ENCODE measurements around the gene FAS. TPM values are rescaled to one million over a fixed set of nuclear protein-coding genes. Genes with fewer than 3 reads are reported as not detected.

Gene FAS
- polyA plus RNA-seq, 3 donors from 2014 or later: 9.7 to 14.3 (median 11.1) TPM

DNA sequence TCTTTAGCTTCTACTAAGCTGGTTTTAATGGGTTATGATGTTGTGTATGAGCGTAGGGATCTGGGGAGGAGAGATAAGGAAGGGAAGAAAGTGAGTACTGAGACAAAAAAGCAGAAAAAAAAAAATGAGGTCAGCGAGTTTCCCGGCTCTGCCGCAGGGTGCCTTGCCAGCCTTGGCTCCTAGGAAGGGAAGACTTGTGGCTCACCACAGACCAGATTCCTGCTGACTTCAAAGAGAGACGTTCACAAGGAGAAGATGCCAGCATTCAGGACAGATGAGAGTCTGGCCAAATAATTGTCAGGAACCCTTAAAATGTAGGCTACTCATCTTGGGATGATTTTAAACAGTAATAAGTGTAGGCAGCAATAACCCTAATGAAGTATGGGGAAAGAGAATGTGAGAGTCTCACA, 11.4 kb upstream of the FAS start:
- H3K27ac Mint-ChIP-seq: no peak overlapping the region
- H3K9me3 Mint-ChIP-seq: no peaks in the 10 kb centered on the region
- H3K36me3 Mint-ChIP-seq: peaks cover 0 to 4% (median 3%) of the 10 kb centered on the region in 3 donors
- no peak for DNase-seq
- H3K27me3 Mint-ChIP-seq (ENCODE audit: low read depth in 3 of 3): peaks cover 0 to 6% (median 0%) of the 10 kb centered on the region in 3 donors
- no peak overlapping the region for H3K4me3 Mint-ChIP-seq
- peaks cover 15 to 20% of the 10 kb centered on the region in 2 donors for H3K4me1 Mint-ChIP-seq

DNA sequence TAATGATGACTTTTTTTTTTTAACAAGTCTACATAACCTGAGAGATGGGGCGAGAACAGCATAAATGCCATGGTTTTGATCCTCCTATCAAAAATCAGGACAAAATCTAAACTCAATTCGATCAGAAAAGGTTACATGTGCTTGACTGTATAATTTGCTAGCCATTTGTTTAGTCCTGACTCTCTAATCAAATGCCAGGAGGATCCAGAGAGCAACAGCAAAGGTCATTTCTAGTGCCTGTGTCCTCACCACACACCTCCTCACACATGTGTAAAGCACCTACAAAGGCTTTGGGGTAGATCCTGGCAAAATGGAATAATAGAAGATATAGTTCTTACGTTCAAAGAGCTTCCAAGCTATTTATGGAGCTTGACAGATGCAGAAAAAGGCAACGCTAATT, 11.0 kb upstream of the FAS start:
- H3K27ac Mint-ChIP-seq: no peak overlapping the region
- H3K4me1 Mint-ChIP-seq: peaks cover 12 to 18% of the 10 kb centered on the region in 2 donors
- peaks cover 0 to 6% (median 0%) of the 10 kb centered on the region in 3 donors for H3K27me3 Mint-ChIP-seq (ENCODE audit: low read depth in 3 of 3)
- no peak for DNase-seq
- peaks cover 0 to 4% (median 3%) of the 10 kb centered on the region in 3 donors for H3K36me3 Mint-ChIP-seq
- H3K9me3 Mint-ChIP-seq: no peaks in the 10 kb centered on the region
- H3K4me3 Mint-ChIP-seq: no peak overlapping the region

DNA sequence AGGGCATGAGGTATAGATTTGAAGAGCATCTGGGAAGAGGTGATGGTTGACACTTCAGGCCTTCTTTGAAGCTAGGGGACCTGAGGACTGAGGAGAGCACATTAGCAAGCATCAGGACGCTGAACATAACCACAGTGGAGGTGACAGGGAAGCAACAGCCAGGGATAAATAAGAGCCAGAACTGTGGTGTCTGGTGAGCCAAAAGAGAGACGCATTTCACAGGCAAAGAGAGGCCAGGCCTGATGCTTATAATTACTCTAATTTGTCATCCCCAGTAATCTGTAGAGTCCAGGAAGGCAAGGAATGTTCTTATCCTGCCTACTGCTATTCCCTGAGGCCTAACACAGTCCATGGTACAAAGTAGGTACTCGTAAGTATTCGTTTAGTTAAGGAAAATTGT, 10.4 kb upstream of the FAS start:
- Mint-ChIP-seq H3K4me3 (no peak overlapping the region), H3K36me3 (peaks cover 0 to 3% (median 0%) of the 10 kb centered on the region in 3 donors), H3K27me3 (ENCODE audit: low read depth in 3 of 3) (peaks cover 0 to 2% (median 0%) of the 10 kb centered on the region in 3 donors), H3K4me1 (peaks cover 6 to 12% of the 10 kb centered on the region in 2 donors), H3K9me3 (no peaks in the 10 kb centered on the region), H3K27ac (no peak overlapping the region)
- no peak for DNase-seq

DNA sequence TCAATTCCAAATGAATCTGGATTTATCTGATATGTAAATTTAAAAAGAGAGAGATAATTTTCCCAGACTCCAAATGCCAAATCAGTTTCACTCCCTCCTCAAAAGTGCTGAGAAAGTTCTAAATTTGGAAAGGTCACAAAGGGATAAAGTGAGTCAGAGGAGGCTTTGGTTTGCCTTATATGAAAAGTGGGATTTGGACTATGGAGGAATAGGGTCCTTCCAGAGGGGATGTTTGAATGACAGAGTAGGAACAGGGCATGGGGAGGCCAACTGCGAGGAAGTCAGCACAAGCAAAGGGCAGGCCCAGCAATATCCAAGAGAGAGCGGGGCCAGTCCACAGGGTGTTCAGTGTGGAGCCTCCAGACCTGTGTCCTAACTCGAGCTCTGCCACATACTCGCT, 9.8 kb upstream of the FAS start:
- H3K36me3 Mint-ChIP-seq: peaks cover 0 to 3% (median 0%) of the 10 kb centered on the region in 3 donors

DNA sequence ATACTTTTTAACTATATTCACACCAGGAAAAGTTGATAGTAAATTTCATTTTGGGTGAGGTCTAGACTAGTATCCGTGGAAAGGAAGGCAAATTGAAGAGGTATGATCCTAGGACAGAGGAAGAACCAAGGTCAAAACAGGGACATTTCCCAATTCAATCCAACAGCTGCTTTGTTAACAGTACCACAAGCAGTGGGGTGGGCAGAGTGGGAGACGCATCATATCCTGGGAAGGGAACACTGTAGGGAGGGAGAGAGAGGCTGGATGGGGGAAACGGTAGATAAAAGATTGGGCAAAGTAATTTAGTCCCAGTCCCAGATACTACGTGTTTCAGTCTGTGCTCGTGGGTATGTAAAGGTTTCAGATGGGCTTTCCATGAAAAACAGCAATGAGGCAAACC, 9.2 kb upstream of the FAS start:
- no peak overlapping the region for H3K4me3 Mint-ChIP-seq
- peaks cover 0 to 4% (median 1%) of the 10 kb centered on the region in 3 donors for H3K27me3 Mint-ChIP-seq (ENCODE audit: low read depth in 3 of 3)
- peaks cover 2 to 5% (median 2%) of the 10 kb centered on the region in 3 donors for H3K36me3 Mint-ChIP-seq
- H3K4me1 Mint-ChIP-seq: peaks cover 4 to 10% of the 10 kb centered on the region in 2 donors
- peaks cover 0 to 3% (median 2%) of the 10 kb centered on the region in 6 donors for H3K9me3 Mint-ChIP-seq
- DNase-seq: no peak
- H3K27ac Mint-ChIP-seq: no peak overlapping the region

More for the DNA sequence above, 9.8 kb upstream of the FAS start:
- Mint-ChIP-seq H3K4me3 (no peak overlapping the region), H3K9me3 (no peaks in the 10 kb centered on the region), H3K4me1 (peaks cover under 1 to 6% of the 10 kb centered on the region in 2 donors), H3K27me3 (ENCODE audit: low read depth in 3 of 3) (peaks cover 0 to 2% (median 0%) of the 10 kb centered on the region in 3 donors), H3K27ac (no peak overlapping the region)
- DNase-seq: no peak

DNA sequence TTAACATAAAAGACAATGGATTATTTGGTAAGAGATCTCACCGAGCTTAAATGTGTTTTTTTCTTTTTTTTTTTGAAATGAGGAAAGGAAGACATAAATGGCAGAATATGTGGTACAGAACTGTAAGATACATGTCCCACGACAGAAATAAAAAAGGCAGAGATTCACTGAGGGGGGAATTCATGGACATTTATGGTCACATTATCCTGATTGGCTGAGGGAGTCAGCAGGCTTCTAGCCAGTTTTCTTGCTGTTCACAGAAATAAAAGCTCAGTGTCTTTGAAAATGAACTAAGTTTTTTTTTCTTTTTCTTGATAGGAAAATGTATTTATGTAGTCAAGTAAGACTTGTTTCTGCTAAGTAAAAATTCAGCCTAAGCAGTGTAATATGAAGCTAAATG, 8.2 kb upstream of the FAS start:
- Mint-ChIP-seq H3K4me3 (no peak overlapping the region), H3K4me1 (peaks cover 8 to 19% of the 10 kb centered on the region in 2 donors), H3K27me3 (ENCODE audit: low read depth in 3 of 3) (peaks cover 0 to 5% (median 3%) of the 10 kb centered on the region in 3 donors), H3K36me3 (peaks cover 3 to 6% (median 4%) of the 10 kb centered on the region in 3 donors), H3K9me3 (peaks cover 0 to 5% (median 4%) of the 10 kb centered on the region in 6 donors), H3K27ac (peak overlapping the region in 1 of 6 donors; percentile 8)
- DNase-seq: no peak

DNA sequence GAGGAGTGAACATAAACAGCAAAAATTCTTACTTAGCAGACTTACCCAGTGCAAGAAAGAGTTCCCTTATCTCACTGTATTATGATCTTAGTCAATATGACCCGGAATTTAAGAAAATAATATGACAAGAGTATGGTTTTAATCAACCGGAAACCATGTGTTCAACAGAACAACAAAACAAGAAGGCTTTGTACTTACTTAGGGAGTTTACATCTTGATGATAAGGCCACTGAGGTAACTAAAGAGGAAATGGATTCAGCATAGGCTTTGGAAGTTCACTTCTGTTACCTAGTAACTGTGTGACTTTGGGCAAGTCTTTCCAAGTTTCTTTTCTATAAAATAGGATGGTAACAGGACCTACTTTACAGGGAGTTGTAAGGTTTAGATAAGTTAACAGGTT, 7.4 kb upstream of the FAS start:
- Mint-ChIP-seq H3K9me3 (peaks cover 0 to 5% (median 4%) of the 10 kb centered on the region in 6 donors), H3K4me3 (no peak overlapping the region), H3K36me3 (peaks cover 3 to 6% (median 4%) of the 10 kb centered on the region in 3 donors), H3K27ac (no peak overlapping the region), H3K27me3 (ENCODE audit: low read depth in 3 of 3) (peaks cover 0 to 5% (median 3%) of the 10 kb centered on the region in 3 donors), H3K4me1 (peaks cover 16 to 27% of the 10 kb centered on the region in 2 donors)
- DNase-seq: no peak

DNA sequence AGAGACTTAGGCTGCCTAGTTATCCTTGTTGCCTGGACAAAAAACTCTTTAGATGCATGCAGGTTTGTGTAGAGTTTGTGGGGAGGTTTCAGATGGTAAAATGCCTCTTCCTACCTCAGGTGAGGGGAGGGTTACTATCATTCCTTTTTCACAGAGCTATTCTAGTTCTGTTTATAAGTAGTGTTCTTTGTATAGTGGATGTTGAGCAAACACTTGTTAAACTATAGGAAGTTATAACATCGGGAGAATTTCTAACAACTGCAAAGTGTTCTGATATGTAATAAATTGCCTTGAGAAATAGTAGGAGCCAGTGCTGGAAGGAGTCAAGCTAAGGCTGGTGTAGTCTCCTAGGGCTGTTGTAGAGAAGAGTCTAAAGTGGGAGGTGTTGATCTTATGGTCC, 6.7 kb upstream of the FAS start:
- Mint-ChIP-seq H3K4me3 (no peak overlapping the region), H3K27me3 (ENCODE audit: low read depth in 3 of 3) (peaks cover 0 to 5% (median 3%) of the 10 kb centered on the region in 3 donors), H3K9me3 (peaks cover 0 to 5% (median 4%) of the 10 kb centered on the region in 6 donors), H3K27ac (peak overlapping the region in 3 of 6 donors; percentile 14 to 35 (median 17)), H3K4me1 (peaks cover 17 to 34% of the 10 kb centered on the region in 2 donors), H3K36me3 (peaks cover 3 to 6% (median 4%) of the 10 kb centered on the region in 3 donors)
- DNase-seq: no peak

DNA sequence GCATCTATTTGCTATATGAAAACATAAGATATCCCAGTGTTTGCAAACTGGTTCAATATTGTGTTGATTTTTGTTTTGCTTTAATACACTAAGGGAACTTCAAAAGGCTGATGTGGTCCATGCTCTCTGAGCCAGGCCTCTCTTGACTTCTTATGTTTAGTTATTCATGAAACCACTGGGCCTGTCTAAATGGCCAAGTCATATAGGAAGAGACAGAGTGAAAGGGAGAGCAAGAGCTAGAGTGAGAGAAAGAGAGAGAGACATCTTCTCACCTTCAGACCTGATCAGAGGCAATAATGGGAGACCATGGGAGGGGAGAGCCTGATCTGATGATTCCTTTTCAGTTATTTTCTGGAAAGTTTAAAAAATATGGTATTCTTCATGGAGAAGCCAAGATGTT, 6.1 kb upstream of the FAS start:
- H3K27ac Mint-ChIP-seq: peak overlapping the region in 4 of 6 donors; percentile 4 to 64 (median 14)
- DNase-seq: no peak
- H3K4me1 Mint-ChIP-seq: peaks cover 23 to 35% of the 10 kb centered on the region in 2 donors
- peaks cover 3 to 4% (median 3%) of the 10 kb centered on the region in 3 donors for H3K36me3 Mint-ChIP-seq
- H3K27me3 Mint-ChIP-seq (ENCODE audit: low read depth in 3 of 3): peaks cover 0 to 6% (median 3%) of the 10 kb centered on the region in 3 donors
- H3K9me3 Mint-ChIP-seq: peaks cover 0 to 5% (median 4%) of the 10 kb centered on the region in 6 donors
- no peak overlapping the region for H3K4me3 Mint-ChIP-seq

DNA sequence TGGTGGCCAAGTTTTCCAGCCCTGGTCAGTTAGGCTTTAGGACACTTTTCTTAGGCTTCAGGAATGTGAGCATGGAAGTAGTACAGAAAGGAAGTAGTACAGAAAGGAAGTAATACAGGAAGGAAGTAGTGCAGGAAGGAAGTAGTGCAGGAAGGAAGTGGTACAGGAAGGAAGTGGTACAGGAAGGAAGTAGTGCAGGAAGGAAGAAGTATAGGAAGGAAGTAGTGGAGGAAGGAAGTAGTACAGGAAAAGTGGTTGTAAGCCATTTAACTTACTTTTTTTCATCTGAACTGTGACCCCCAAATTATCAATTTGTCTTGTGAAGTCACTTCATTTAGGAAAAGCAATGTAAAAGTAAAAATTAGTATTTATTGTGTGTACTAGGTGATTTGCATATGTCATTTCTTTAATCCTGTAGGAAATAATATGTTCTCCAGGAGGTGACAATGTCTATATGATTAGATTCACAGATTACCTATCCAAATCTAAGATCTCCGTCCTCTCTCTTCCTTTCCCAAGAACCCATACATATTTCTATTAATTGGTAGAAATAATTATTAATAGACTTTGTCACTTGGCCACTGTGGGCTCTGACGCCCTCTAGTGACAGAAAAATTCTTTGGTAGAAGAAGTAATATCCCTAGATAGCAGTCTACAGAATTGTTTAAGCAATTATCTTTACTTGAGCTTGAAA, 3.9 kb upstream of the FAS start:
- peak in 1 of 3 donors; percentile 23 for DNase-seq
- Mint-ChIP-seq H3K4me3 (peak overlapping the region in 4 of 5 donors; percentile 1 to 48 (median 18)), H3K27ac (peak overlapping the region in 5 of 6 donors; percentile 52 to 81 (median 73)), H3K4me1 (peaks cover 41 to 52% of the 10 kb centered on the region in 2 donors), H3K9me3 (peaks cover 0 to 5% (median 4%) of the 10 kb centered on the region in 6 donors), H3K27me3 (ENCODE audit: low read depth in 3 of 3) (peaks cover 0 to 9% (median 3%) of the 10 kb centered on the region in 3 donors), H3K36me3 (peaks cover 3 to 10% (median 4%) of the 10 kb centered on the region in 3 donors)

DNA sequence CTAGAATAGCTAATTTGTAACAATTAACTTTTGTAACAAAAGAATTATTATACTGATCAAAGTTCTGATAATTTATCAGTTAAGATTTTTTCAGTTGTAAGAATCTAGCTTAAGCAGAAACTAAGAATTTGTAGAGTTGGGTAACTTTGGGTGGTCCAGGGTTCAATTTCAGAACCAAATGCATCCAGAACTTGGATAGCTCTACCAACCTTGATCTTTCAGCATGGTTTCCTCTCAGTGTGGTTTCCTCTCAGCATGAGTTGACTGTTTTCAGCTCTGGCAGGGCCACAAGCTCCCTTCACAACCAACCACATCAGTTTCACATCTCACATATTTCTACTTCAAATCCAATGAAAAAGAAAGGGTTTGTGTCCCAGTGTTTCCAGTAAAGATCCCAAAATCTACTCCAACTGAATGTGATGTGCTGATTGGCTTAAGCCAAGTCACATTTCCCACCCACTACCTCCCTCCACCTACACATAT, 3.3 kb upstream of the FAS start:
- peak overlapping the region in 2 of 5 donors; percentile 34 to 42 for H3K4me3 Mint-ChIP-seq
- peaks cover 3 to 10% (median 4%) of the 10 kb centered on the region in 3 donors for H3K36me3 Mint-ChIP-seq
- peak overlapping the region in 5 of 6 donors; percentile 11 to 77 (median 65) for H3K27ac Mint-ChIP-seq
- no peak for DNase-seq
- H3K4me1 Mint-ChIP-seq: peaks cover 47 to 58% of the 10 kb centered on the region in 2 donors
- H3K9me3 Mint-ChIP-seq: peaks cover 0 to 5% (median 4%) of the 10 kb centered on the region in 6 donors
- peaks cover 0 to 9% (median 3%) of the 10 kb centered on the region in 3 donors for H3K27me3 Mint-ChIP-seq (ENCODE audit: low read depth in 3 of 3)

DNA sequence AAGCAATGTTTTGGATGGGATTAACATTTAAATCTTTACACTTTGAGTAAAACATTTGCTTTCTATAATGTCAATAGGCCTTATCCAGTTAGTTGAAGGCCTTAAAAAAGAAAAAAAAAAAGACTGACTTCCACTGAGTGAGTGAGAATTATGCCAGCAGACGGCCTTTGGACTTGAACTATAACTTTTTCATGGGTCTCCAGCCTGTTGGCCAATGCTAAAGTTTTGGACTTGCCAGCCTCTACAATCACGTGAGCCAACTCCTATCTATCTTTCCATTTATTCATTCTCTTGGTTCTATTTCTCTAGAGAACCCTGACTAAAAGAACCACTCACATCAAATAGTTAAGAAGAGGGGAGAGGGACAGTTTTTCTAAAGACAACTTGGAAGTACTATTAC, 2.8 kb upstream of the FAS start:
- Mint-ChIP-seq H3K27ac (peak overlapping the region in 5 of 6 donors; percentile 11 to 88 (median 81)), H3K36me3 (peaks cover 3 to 10% (median 4%) of the 10 kb centered on the region in 3 donors), H3K4me1 (peaks cover 51 to 63% of the 10 kb centered on the region in 2 donors), H3K27me3 (ENCODE audit: low read depth in 3 of 3) (peaks cover 0 to 9% (median 4%) of the 10 kb centered on the region in 3 donors), H3K4me3 (peak overlapping the region in 2 of 5 donors; percentile 30 to 33), H3K9me3 (peaks cover 0 to 5% (median 4%) of the 10 kb centered on the region in 6 donors)
- DNase-seq: no peak

DNA sequence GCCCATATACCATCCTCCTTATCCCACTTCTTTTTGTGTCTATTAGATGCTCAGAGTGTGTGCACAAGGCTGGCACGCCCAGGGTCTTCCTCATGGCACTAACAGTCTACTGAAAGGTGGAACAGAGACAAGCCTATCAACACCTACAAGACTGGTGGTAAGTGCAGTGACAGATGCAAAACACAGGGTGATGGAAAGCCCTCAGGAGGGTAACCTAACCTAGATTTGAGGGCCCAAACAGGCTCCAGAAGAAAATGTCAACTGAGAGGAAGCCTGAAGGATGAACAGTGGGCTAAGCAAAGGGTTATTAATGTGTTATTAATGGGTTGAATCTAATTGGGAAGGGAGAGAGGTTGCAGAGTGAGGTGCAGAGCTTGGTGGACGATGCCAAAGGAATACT, 1.2 kb upstream of the FAS start:
- H3K9me3 Mint-ChIP-seq: peaks cover 0 to 5% (median 4%) of the 10 kb centered on the region in 6 donors
- H3K4me3 Mint-ChIP-seq: peak overlapping the region; percentile 94 to 100 (median 98)
- peaks cover 55 to 68% of the 10 kb centered on the region in 2 donors for H3K4me1 Mint-ChIP-seq
- peak overlapping the region in 5 of 6 donors; percentile 83 to 98 (median 92) for H3K27ac Mint-ChIP-seq
- H3K36me3 Mint-ChIP-seq: peaks cover 3 to 10% (median 4%) of the 10 kb centered on the region in 3 donors
- peaks cover 0 to 9% (median 6%) of the 10 kb centered on the region in 3 donors for H3K27me3 Mint-ChIP-seq (ENCODE audit: low read depth in 3 of 3)
- DNase-seq: no peak
